Transverse colon (tissue), 4 donors: ENCODE measurements around the gene LRIG1. TPM values are rescaled to one million over a fixed set of nuclear protein-coding genes. Genes with fewer than 3 reads are reported as not detected.

Experiments used
- DNase-seq: peaks from one replicate; pipeline ENCODE4 v3.0.0-alpha.2; 2019
- H3K27ac ChIP-seq, 4 donors: fragments of 200-600 bp; sonication (generic); 2 replicates each; pipeline ENCODE4 v1.5.1; 2016 to 2018; ENCODE audit warnings: inconsistent platforms in 4 of 4
- H3K27me3 ChIP-seq: fragments of 200-600 bp; sonication (generic); 2 replicates; pipeline ENCODE4 v1.5.1; 2017; ENCODE audit warnings: inconsistent platforms
- H3K36me3 ChIP-seq, 4 donors: fragments of 200-600 bp; sonication (generic); 2 replicates each; pipeline ENCODE4 v1.5.1; 2017 to 2019; ENCODE audit warnings: inconsistent platforms in 4 of 4
- H3K4me1 ChIP-seq, 4 donors: fragments of 200-600 bp; sonication (generic); 2 replicates each; pipeline ENCODE4 v1.5.1; 2017 to 2020; ENCODE audit warnings: inconsistent platforms in 4 of 4
- H3K4me3 ChIP-seq, 4 donors: fragments of 200-600 bp; sonication (generic); 1 replicate in 1 of 4; 2 replicates in 3 of 4; pipeline versions ENCODE4 v1.5.1 to v1.6.1; 2017 to 2019; ENCODE audit warnings: inconsistent platforms in 4 of 4
- H3K9me3 ChIP-seq, 2 donors: fragments of 200-600 bp; sonication (generic); 2 replicates each; pipeline ENCODE4 v1.5.1; 2017 to 2019; ENCODE audit warnings: inconsistent platforms in 2 of 2
- CTCF ChIP-seq, 5 experiments: fragments of 200-600 bp in 3 of 5; fragments of 450-650 bp in 2 of 5; sonication (generic) in 3 of 5; IDR thresholded peaks; 1 replicate in 2 of 5; 2 replicates in 3 of 5; pipeline ENCODE4 v1.5.1; 2016 to 2017; ENCODE audit warnings: antibody characterized with exemption in 5 of 5, inconsistent platforms in 3 of 5, mild to moderate bottlenecking in 2 of 5, moderate library complexity in 1 of 5
- EP300 ChIP-seq: sonication (generic); formaldehyde crosslinking; IDR thresholded peaks from one replicate; pipeline ENCODE4 v1.6.1; 2017; ENCODE audit warnings: antibody characterized with exemption, low read depth
- POLR2A ChIP-seq: fragments of 450-650 bp; IDR thresholded peaks from one replicate; pipeline ENCODE4 v1.6.1; 2016; ENCODE audit warnings: antibody characterized with exemption, mild to moderate bottlenecking, moderate library complexity
- POLR2AphosphoS5 ChIP-seq, 3 donors: sonication (generic); formaldehyde crosslinking; IDR thresholded peaks; one replicate each; pipeline ENCODE4 v1.6.1; 2016; ENCODE audit warnings: antibody characterized with exemption in 3 of 3
- WGBS, 2 donors: methylation state at CpG; one replicate each; pipeline ENCODE4 v1.1.5; 2018; ENCODE audit warnings: low coverage in 1 of 2; 5-methylcytosine and 5-hydroxymethylcytosine counted together
- in situ Hi-C, 4 donors: fragments of 200-750 bp; cut with MboI; loops; one replicate each; pipeline versions ENCODE4 v1.15.0 to v1.15.1; 2017; ENCODE audit warnings: low sequenced_read_pairs in 3 of 4, low pct_ligation_motif_present in 1 of 4, low pct_unique_long_range_greater_than_20kb in 1 of 4
- intact Hi-C: fragments of 100-400 bp; cut with DNase I; formaldehyde crosslinking; loops from one replicate; pipeline ENCODE4 v1.15.1; 2023; ENCODE audit warnings: low total_unique reads
- total RNA-seq, 4 donors: library from RNA; depleted of rRNA; stranded (reverse); fragments of >200 nt; gene quantifications; one replicate each; pipeline ENCODE4 v1.1.0, GENCODE V29; 2016

Gene LRIG1
- total RNA-seq, 4 donors from 2014 or later = 67.2 to 87.6 (median 79.3) TPM

- H3K27ac ChIP-seq = peak overlapping the region in 1 of 4 donors; percentile 64
- in situ Hi-C loops (loop anchor here in 2 of 4 donors (25.0 kb wide), 1 partner anchor 304 kb away; no protein-coding TSS in a partner anchor), intact Hi-C loops (loop anchor here (10.0 kb wide), 2 partner anchors 46 to 186 kb away; no protein-coding TSS in a partner anchor)
- no peaks in the 10 kb centered on the region for H3K9me3 ChIP-seq
- H3K4me3 ChIP-seq = no peak overlapping the region
- no peaks in the 10 kb centered on the region for H3K27me3 ChIP-seq
- H3K4me1 ChIP-seq = peaks cover 0 to 31% (median 26%) of the 10 kb centered on the region in 4 donors
- DNase-seq = no peak
- TF ChIP-seq EP300 (no peak), POLR2AphosphoS5 (IDR thresholded peaks at IDR 0.05) (no peak), CTCF (IDR thresholded peaks at IDR 0.05) (no peak), POLR2A (no peak)
- no peaks in the 10 kb centered on the region for H3K36me3 ChIP-seq
- 79 to 95% methylated on average over 4 to 7 of the region's 7 CpGs for WGBS, 2 donors
Observed at GRCh38 chr3:66508461-66508860, 7.6 kb upstream of the LRIG1 start.

GRCh38 chr3:66507423-66508260 is 6.8 kb upstream of the LRIG1 start:
- Histone ChIP-seq H3K4me1 (peaks cover 0 to 39% (median 30%) of the 10 kb centered on the region in 4 donors), H3K9me3 (no peaks in the 10 kb centered on the region), H3K4me3 (no peak overlapping the region), H3K36me3 (no peaks in the 10 kb centered on the region), H3K27me3 (no peaks in the 10 kb centered on the region), H3K27ac (peak overlapping the region; percentile 31 to 64 (median 60))
- in situ Hi-C loops = loop anchor here in 2 of 4 donors (25.0 kb wide), 1 partner anchor 305 kb away; no protein-coding TSS in a partner anchor
- peak; percentile 44 for DNase-seq
- intact Hi-C loops = loop anchor here (10.0 kb wide), 2 partner anchors 47 to 187 kb away; no protein-coding TSS in a partner anchor
- TF ChIP-seq EP300 (no peak), CTCF (IDR thresholded peaks at IDR 0.05) (peak in 2 of 5 experiments; percentile 8 to 16)
- 38 to 47% methylated on average over 2 to 8 of the region's 8 CpGs for WGBS, 2 donors

- H3K36me3 ChIP-seq = no peaks in the 10 kb centered on the region
- H3K27me3 ChIP-seq = no peaks in the 10 kb centered on the region
- peaks cover 0 to 52% (median 33%) of the 10 kb centered on the region in 4 donors for H3K4me1 ChIP-seq
- in situ Hi-C loops (loop anchor here in 2 of 4 donors (25.0 kb wide), 1 partner anchor 306 kb away; no protein-coding TSS in a partner anchor), intact Hi-C loops (loop anchor here (10.0 kb wide), 2 partner anchors 49 to 189 kb away; no protein-coding TSS in a partner anchor)
- TF ChIP-seq EP300 (no peak), CTCF (IDR thresholded peaks at IDR 0.05) (no peak), POLR2AphosphoS5 (IDR thresholded peaks at IDR 0.05) (no peak)
- H3K27ac ChIP-seq = peak overlapping the region in 2 of 4 donors; percentile 42 to 51
- 93 to 94% methylated on average over 3 to 6 of the region's 6 CpGs for WGBS, 2 donors
- no peaks in the 10 kb centered on the region for H3K9me3 ChIP-seq
- no peak overlapping the region for H3K4me3 ChIP-seq
- no peak for DNase-seq
Observed at GRCh38 chr3:66506154-66506553, 5.3 kb upstream of the LRIG1 start.
